ENCODE results near the gene HBG2. TPM values are rescaled to one million over a fixed set of nuclear protein-coding genes. Genes with fewer than 3 reads are reported as not detected.

Gene HBG2
- total and polyA plus RNA-seq, 10 donors: 0.29 to 19.6 (median 4.2) TPM; not detected in 3

DNA sequence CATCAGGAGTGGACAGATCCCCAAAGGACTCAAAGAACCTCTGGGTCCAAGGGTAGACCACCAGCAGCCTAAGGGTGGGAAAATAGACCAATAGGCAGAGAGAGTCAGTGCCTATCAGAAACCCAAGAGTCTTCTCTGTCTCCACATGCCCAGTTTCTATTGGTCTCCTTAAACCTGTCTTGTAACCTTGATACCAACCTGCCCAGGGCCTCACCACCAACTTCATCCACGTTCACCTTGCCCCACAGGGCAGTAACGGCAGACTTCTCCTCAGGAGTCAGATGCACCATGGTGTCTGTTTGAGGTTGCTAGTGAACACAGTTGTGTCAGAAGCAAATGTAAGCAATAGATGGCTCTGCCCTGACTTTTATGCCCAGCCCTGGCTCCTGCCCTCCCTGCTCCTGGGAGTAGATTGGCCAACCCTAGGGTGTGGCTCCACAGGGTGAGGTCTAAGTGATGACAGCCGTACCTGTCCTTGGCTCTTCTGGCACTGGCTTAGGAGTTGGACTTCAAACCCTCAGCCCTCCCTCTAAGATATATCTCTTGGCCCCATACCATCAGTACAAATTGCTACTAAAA is 27.8 kb downstream of the HBG2 start, which contains the start of gene HBB:
Gene HBB (minus strand): TSS at position 340 of the 579 bp plus-strand sequence. CDS start 50 bp downstream, at position 290.
- Histone ChIP-seq H3K27me3 (replicated peaks in 1 of 7) (no peaks in the 10 kb centered on the region), H3K27ac (no peak within 1 kb of the TSS), H3K4me1 (no peaks in the 10 kb centered on the region), H3K9me3 (peaks cover 0 to 5% (median 0%) of the 10 kb centered on the region in 8 donors), H3K4me3 (no peak within 1 kb of the TSS), H3K36me3 (no peaks in the 10 kb centered on the region)
- WGBS, 5 donors: 79 to 88% (median 84%) methylated on average over 3 of the region's 3 CpGs
- TF ChIP-seq, protein P1, sequence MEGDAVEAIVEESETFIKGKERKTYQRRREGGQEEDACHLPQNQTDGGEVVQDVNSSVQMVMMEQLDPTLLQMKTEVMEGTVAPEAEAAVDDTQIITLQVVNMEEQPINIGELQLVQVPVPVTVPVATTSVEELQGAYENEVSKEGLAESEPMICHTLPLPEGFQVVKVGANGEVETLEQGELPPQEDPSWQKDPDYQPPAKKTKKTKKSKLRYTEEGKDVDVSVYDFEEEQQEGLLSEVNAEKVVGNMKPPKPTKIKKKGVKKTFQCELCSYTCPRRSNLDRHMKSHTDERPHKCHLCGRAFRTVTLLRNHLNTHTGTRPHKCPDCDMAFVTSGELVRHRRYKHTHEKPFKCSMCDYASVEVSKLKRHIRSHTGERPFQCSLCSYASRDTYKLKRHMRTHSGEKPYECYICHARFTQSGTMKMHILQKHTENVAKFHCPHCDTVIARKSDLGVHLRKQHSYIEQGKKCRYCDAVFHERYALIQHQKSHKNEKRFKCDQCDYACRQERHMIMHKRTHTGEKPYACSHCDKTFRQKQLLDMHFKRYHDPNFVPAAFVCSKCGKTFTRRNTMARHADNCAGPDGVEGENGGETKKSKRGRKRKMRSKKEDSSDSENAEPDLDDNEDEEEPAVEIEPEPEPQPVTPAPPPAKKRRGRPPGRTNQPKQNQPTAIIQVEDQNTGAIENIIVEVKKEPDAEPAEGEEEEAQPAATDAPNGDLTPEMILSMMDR (IDR thresholded peaks at IDR 0.05 in 8 of 11, conservative IDR thresholded peaks at IDR 0.05 in 3 of 11): no peak
- no peak for TF ChIP-seq POLR2AphosphoS5 (IDR thresholded peaks at IDR 0.05)
- TF ChIP-seq POLR2A (IDR thresholded peaks at IDR 0.05): no peak
- intact Hi-C loops (cut with DNase I; ENCODE audit: low total_unique reads): no loop called here
- DNase-seq: no peak

DNA sequence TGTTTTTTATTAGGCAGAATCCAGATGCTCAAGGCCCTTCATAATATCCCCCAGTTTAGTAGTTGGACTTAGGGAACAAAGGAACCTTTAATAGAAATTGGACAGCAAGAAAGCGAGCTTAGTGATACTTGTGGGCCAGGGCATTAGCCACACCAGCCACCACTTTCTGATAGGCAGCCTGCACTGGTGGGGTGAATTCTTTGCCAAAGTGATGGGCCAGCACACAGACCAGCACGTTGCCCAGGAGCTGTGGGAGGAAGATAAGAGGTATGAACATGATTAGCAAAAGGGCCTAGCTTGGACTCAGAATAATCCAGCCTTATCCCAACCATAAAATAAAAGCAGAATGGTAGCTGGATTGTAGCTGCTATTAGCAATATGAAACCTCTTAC is 29.1 kb downstream of the HBG2 start:
- Histone ChIP-seq H3K36me3 (no peaks in the 10 kb centered on the region), H3K27me3 (replicated peaks in 1 of 7) (no peaks in the 10 kb centered on the region), H3K4me1 (no peaks in the 10 kb centered on the region), H3K4me3 (no peak overlapping the region), H3K27ac (no peak overlapping the region), H3K9me3 (peaks cover 0 to 8% (median 0%) of the 10 kb centered on the region in 8 donors)
- 62 to 83% (median 67%) methylated on average over 2 of the region's 2 CpGs for WGBS, 5 donors
- no peak for TF ChIP-seq POLR2AphosphoS5 (IDR thresholded peaks at IDR 0.05)
- TF ChIP-seq, protein P1 (IDR thresholded peaks at IDR 0.05 in 8 of 11, conservative IDR thresholded peaks at IDR 0.05 in 3 of 11): no peak
- no peak for TF ChIP-seq POLR2A (IDR thresholded peaks at IDR 0.05)
- no peak for DNase-seq
- intact Hi-C loops (cut with DNase I; ENCODE audit: low total_unique reads): no loop called here

GRCh38 chr11:5224538-5225479 is 29.8 kb downstream of the HBG2 start:
- Histone ChIP-seq H3K36me3 (no peaks in the 10 kb centered on the region), H3K4me3 (no peak overlapping the region), H3K27ac (no peak overlapping the region), H3K4me1 (no peaks in the 10 kb centered on the region), H3K27me3 (replicated peaks in 1 of 7) (no peaks in the 10 kb centered on the region), H3K9me3 (peaks cover 0 to 8% (median 0%) of the 10 kb centered on the region in 8 donors)
- DNase-seq: no peak
- intact Hi-C loops (cut with DNase I; ENCODE audit: low total_unique reads): no loop called here
- 71 to 77% (median 74%) methylated on average over 6 of the region's 6 CpGs for WGBS, 5 donors
- no peak for TF ChIP-seq POLR2AphosphoS5 (IDR thresholded peaks at IDR 0.05)
- no peak for TF ChIP-seq POLR2A (IDR thresholded peaks at IDR 0.05)
- TF ChIP-seq, protein P1 (IDR thresholded peaks at IDR 0.05 in 8 of 11, conservative IDR thresholded peaks at IDR 0.05 in 3 of 11): no peak

DNA sequence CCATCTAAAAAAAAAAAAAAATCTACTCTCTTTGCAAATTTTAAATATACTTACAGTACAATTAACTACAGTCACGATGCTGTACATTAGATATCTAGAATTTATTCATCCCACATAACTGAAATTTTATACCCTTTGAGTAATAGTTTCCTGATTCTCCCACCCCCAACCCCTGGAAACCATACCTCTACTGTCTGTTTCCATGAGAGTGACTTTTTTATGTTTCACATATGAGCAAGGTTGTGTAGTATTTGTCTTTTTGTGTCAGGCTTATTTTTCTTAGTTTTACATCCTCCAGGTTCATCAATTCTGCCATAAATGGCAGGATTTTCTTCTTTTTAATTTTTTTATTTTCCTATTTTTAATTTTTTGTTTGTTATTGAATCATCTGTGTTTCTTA is 30.9 kb downstream of the HBG2 start:
- Histone ChIP-seq H3K36me3 (no peaks in the 10 kb centered on the region), H3K4me3 (no peak overlapping the region), H3K27me3 (replicated peaks in 1 of 7) (no peaks in the 10 kb centered on the region), H3K27ac (no peak overlapping the region), H3K9me3 (peaks cover 0 to 8% (median 0%) of the 10 kb centered on the region in 8 donors), H3K4me1 (no peaks in the 10 kb centered on the region)
- intact Hi-C loops (cut with DNase I; ENCODE audit: low total_unique reads): no loop called here
- DNase-seq: no peak
- TF ChIP-seq POLR2AphosphoS5 (IDR thresholded peaks at IDR 0.05) (no peak), POLR2A (IDR thresholded peaks at IDR 0.05) (no peak)
- TF ChIP-seq, protein P1 (IDR thresholded peaks at IDR 0.05 in 8 of 11, conservative IDR thresholded peaks at IDR 0.05 in 3 of 11): no peak
- 50 to 85% (median 71%) methylated on average over 1 of the region's 1 CpG for WGBS, 5 donors

Data from spleen (tissue), 11 donors.